Transverse colon (tissue), 3 donors: Measurements from ENCODE around the gene MFAP3L.

Source experiments
- POLR2A ChIP-seq: fragments of 450-650 bp; IDR thresholded peaks from one replicate; pipeline ENCODE4 v1.6.1; 2016; ENCODE audit warnings: antibody characterized with exemption, mild to moderate bottlenecking, moderate library complexity
- TF ChIP-seq, protein P1 (sequence below), 5 experiments: fragments of 200-600 bp in 3 of 5; fragments of 450-650 bp in 2 of 5; sonication (generic) in 3 of 5; IDR thresholded peaks; 1 replicate in 2 of 5; 2 replicates in 3 of 5; pipeline ENCODE4 v1.5.1; 2016 to 2017; ENCODE audit warnings: antibody characterized with exemption in 5 of 5, inconsistent platforms in 3 of 5, mild to moderate bottlenecking in 2 of 5, moderate library complexity in 1 of 5

GRCh38 chr4:170047771-170048354, 21.7 kb upstream of the MFAP3L start:
- TF ChIP-seq POLR2A: no peak
- TF ChIP-seq, protein P1, sequence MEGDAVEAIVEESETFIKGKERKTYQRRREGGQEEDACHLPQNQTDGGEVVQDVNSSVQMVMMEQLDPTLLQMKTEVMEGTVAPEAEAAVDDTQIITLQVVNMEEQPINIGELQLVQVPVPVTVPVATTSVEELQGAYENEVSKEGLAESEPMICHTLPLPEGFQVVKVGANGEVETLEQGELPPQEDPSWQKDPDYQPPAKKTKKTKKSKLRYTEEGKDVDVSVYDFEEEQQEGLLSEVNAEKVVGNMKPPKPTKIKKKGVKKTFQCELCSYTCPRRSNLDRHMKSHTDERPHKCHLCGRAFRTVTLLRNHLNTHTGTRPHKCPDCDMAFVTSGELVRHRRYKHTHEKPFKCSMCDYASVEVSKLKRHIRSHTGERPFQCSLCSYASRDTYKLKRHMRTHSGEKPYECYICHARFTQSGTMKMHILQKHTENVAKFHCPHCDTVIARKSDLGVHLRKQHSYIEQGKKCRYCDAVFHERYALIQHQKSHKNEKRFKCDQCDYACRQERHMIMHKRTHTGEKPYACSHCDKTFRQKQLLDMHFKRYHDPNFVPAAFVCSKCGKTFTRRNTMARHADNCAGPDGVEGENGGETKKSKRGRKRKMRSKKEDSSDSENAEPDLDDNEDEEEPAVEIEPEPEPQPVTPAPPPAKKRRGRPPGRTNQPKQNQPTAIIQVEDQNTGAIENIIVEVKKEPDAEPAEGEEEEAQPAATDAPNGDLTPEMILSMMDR (IDR thresholded peaks at IDR 0.05): peak; percentile 71 to 84 (median 79)
